Activated T-cell treated with anti-CD3 and anti-CD28 coated beads, Interleukin-2, amount 50 U/mL, for 72 hours (primary cell): ENCODE measurements around the gene ENPP4. TPM values are rescaled to one million over a fixed set of nuclear protein-coding genes. Genes with fewer than 3 reads are reported as not detected.
A peak's percentile ranks its signal among the peaks of the same experiment; 100 is the strongest.
"Not testable (repeated sequence)": the region's sequence is repeated elsewhere in the genome, so short reads cannot be mapped to it uniquely, and the experiment has no call there.

Experiments
- ATAC-seq, 2 donors: fragments of 150-1000 bp; cut with Tn5 transposase; replicated peaks in 1 of 2; 2 replicates each; pipeline ENCODE4 v1.10.0; 2021; ENCODE audit warnings: moderate library complexity in 2 of 2, mild to moderate bottlenecking in 1 of 2
- DNase-seq, 2 donors: peaks; one replicate each; pipeline ENCODE4 v3.0.0; 2021 to 2022; ENCODE audit warnings: mixed read lengths in 1 of 2
- H3K27ac Mint-ChIP-seq: one replicate; pipeline ENCODE4 v1.8.0; 2022; ENCODE audit warnings: mild to moderate bottlenecking, moderate library complexity, mixed read lengths
- H3K27me3 Mint-ChIP-seq: one replicate; pipeline ENCODE4 v1.8.0; 2022; ENCODE audit warnings: low read depth, mixed read lengths
- H3K36me3 Mint-ChIP-seq, 2 donors: one replicate each; pipeline ENCODE4 v1.8.0; 2022; ENCODE audit warnings: mixed read lengths in 2 of 2, mild to moderate bottlenecking in 1 of 2; ENCODE audit not compliant: insufficient read depth in 2 of 2
- H3K4me1 Mint-ChIP-seq: one replicate; pipeline ENCODE4 v1.8.0; 2022; ENCODE audit warnings: low read depth, mixed read lengths
- H3K4me3 Mint-ChIP-seq, 2 donors: one replicate each; pipeline ENCODE4 v1.8.0; 2022; ENCODE audit warnings: mild to moderate bottlenecking in 2 of 2, mixed read lengths in 2 of 2, moderate library complexity in 2 of 2
- H3K9me3 Mint-ChIP-seq, 2 donors: one replicate each; pipeline ENCODE4 v1.8.0; 2022; ENCODE audit warnings: mixed read lengths in 2 of 2
- total RNA-seq, 2 donors: library from RNA; stranded (reverse); gene quantifications; one replicate each; pipeline ENCODE4 v1.2.3, GENCODE V29; 2022

The ENPP4 gene
- total RNA-seq, 2 donors from 2014 or later, result 5.8 to 6.9 TPM

DNA sequence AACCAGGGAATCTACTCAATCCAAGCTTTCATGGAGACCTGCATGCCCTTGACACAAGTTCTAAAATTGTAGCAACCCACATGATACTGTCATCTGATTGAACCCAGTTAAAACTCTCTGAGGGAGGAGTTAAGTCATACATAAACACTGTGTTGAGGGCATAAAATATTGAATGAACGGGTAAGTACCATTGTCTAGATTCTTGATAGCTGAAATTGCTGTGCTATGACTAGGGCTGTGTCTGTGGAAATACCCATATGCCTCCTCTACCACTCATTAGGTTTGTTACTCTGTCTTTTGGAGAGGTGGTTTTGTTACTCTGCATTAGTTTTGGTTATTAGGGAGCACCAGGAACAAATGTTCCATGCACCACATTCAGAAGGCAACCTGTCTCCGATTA, 7.6 kb downstream of the ENPP4 start:
- no peaks in the 10 kb centered on the region for H3K36me3 Mint-ChIP-seq
- H3K4me1 Mint-ChIP-seq, result peaks cover 28% of the 10 kb centered on the region
- DNase-seq (no peak), ATAC-seq (peak in 1 of 2 donors; percentile 69)
- no peak overlapping the region for H3K27ac Mint-ChIP-seq
- H3K4me3 Mint-ChIP-seq, result no peak overlapping the region
- no peaks in the 10 kb centered on the region for H3K27me3 Mint-ChIP-seq
- H3K9me3 Mint-ChIP-seq, result no peaks in the 10 kb centered on the region

DNA sequence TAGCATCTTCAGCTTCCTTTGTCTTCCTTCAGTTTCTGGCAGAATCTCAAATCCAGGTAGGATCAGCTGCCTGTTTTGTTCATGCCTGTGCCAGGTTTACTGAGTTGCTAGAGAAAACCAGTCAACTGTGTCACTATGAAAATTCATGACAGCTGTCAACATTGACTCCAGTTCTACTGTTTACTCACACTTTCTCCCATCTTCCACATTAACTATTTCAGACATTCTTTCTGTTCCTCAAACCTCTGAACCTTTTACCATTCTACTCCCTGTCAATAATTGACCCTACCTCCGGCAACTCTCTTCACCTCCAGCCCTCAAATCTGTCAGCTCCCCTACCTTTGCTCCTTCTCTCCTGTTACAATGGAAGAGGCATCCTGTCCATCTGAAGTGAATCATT, 8.5 kb downstream of the ENPP4 start:
- Mint-ChIP-seq H3K27ac (no peak overlapping the region), H3K36me3 (no peaks in the 10 kb centered on the region), H3K9me3 (no peaks in the 10 kb centered on the region), H3K4me3 (no peak overlapping the region), H3K27me3 (no peaks in the 10 kb centered on the region), H3K4me1 (peaks cover 28% of the 10 kb centered on the region)
- ATAC-seq (no peak), DNase-seq (no peak)

DNA sequence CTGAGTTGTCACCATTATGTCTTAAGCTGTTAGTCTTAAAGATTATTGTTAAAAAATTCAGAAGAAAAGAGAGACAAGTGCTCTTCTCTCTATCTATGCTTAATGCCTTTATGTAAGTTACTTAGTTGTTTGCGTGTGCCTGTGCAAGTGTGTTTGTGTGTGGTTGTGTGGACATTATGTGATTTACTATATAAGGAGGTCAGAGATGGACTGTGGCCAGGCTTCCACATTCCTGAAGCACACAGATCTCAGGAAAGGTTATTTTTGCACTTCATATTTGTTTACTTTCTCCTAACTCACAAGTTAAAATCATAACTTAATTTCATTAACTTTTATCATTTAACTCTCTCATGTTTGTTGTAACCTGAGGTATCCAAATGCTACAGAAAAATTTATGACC, 14.5 kb downstream of the ENPP4 start:
- H3K36me3 Mint-ChIP-seq, result no peaks in the 10 kb centered on the region
- ATAC-seq, result no peak
- H3K27ac Mint-ChIP-seq, result no peak overlapping the region

DNA sequence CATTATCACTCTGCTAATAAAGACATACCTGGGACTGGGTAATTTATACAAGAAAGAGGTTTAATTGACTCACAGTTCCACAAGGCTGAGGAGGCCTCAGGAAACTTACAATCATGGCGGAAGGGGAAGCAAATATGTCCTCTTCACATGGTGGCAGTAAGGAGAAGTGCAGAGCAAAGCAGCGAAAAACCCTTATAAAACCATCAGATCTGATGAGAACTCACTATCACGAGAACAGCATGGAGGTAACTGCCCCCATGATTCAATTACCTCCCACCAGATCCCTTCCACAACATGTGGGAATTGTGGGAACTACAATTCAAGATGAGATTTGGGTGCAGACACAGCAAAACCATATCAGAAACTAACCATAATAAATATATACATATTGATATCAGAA, 19.3 kb downstream of the ENPP4 start:
- not testable (repeated sequence) for H3K36me3 Mint-ChIP-seq, ATAC-seq, H3K4me3 Mint-ChIP-seq, H3K27me3 Mint-ChIP-seq, H3K9me3 Mint-ChIP-seq, H3K27ac Mint-ChIP-seq, H3K4me1 Mint-ChIP-seq, DNase-seq

More for the DNA sequence above, 14.5 kb downstream of the ENPP4 start:
- Mint-ChIP-seq H3K27me3 (no peaks in the 10 kb centered on the region), H3K4me3 (no peak overlapping the region), H3K4me1 (no peaks in the 10 kb centered on the region), H3K9me3 (no peaks in the 10 kb centered on the region)
- no peak for DNase-seq

DNA sequence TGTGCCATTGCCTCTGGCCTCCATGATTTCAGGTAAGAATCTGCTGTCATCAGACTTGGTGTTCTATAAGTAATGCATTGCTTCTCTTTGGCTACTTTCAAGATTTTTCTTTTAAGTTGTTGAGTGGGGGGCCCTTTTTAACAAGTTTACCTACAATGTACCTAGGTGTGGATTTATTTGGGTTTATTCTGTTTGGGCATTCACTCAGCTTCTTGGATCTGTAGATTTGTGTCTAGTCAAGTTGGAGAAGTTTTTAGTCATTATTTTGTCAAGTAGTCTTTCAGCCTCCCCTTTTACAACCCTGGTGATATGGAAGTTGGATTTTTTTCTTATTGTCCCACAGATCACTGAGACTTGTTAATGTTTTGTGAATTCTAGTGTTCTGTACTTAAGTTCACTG, 26.9 kb downstream of the ENPP4 start:
- Mint-ChIP-seq H3K36me3 (no peaks in the 10 kb centered on the region), H3K4me1 (no peaks in the 10 kb centered on the region), H3K9me3 (peaks cover 0 to 2% of the 10 kb centered on the region in 2 donors), H3K27me3 (peaks cover 24% of the 10 kb centered on the region), H3K4me3 (no peak overlapping the region), H3K27ac (no peak overlapping the region)
- DNase-seq, result no peak
- ATAC-seq, result no peak

DNA sequence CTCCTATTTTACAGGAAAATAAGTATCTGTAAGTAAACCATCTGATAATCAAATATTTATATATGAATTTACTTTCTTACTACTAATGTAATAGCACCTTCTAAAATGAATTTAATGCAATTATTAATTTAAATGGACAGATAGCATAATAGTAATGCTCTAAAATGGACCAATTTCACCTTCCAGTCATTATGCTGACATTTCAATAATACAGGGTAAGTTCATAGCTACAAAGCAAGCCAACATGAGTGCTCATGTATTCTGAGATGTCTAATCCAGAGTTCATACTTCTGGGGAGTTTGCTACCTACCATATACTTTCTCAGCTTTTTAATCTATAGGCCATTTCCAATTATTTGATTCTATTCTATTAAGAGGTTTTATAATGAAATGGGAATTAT, 29.4 kb downstream of the ENPP4 start:
- H3K4me1 Mint-ChIP-seq, result no peaks in the 10 kb centered on the region
- peaks cover 24% of the 10 kb centered on the region for H3K27me3 Mint-ChIP-seq
- no peaks in the 10 kb centered on the region for H3K36me3 Mint-ChIP-seq
- no peaks in the 10 kb centered on the region for H3K9me3 Mint-ChIP-seq
- no peak overlapping the region for H3K27ac Mint-ChIP-seq
- ATAC-seq, result no peak
- H3K4me3 Mint-ChIP-seq, result no peak overlapping the region
- DNase-seq, result no peak

DNA sequence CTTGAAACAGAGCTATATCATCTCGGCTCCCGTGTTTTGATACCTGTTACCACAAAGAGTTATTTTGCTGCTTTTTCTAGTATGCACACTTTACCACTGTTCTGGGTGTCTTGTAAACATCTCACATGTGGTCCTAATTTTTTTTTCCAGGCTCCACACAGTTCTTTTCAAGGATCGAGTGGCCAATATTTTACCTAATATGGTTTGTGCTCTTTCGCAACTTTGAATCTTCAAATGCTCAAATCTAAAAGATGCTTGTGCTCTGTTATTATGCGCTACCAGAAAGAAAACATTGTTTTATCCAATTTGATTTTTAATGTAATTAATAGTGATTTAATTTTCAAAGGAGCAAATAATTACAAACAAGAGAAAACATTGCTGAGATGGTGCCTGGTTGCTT, 30.3 kb downstream of the ENPP4 start:
- H3K4me3 Mint-ChIP-seq, result no peak overlapping the region
- ATAC-seq (no peak), DNase-seq (no peak)
- no peaks in the 10 kb centered on the region for H3K9me3 Mint-ChIP-seq
- no peaks in the 10 kb centered on the region for H3K36me3 Mint-ChIP-seq
- peaks cover 27% of the 10 kb centered on the region for H3K27me3 Mint-ChIP-seq
- H3K4me1 Mint-ChIP-seq, result no peaks in the 10 kb centered on the region
- H3K27ac Mint-ChIP-seq, result no peak overlapping the region

DNA sequence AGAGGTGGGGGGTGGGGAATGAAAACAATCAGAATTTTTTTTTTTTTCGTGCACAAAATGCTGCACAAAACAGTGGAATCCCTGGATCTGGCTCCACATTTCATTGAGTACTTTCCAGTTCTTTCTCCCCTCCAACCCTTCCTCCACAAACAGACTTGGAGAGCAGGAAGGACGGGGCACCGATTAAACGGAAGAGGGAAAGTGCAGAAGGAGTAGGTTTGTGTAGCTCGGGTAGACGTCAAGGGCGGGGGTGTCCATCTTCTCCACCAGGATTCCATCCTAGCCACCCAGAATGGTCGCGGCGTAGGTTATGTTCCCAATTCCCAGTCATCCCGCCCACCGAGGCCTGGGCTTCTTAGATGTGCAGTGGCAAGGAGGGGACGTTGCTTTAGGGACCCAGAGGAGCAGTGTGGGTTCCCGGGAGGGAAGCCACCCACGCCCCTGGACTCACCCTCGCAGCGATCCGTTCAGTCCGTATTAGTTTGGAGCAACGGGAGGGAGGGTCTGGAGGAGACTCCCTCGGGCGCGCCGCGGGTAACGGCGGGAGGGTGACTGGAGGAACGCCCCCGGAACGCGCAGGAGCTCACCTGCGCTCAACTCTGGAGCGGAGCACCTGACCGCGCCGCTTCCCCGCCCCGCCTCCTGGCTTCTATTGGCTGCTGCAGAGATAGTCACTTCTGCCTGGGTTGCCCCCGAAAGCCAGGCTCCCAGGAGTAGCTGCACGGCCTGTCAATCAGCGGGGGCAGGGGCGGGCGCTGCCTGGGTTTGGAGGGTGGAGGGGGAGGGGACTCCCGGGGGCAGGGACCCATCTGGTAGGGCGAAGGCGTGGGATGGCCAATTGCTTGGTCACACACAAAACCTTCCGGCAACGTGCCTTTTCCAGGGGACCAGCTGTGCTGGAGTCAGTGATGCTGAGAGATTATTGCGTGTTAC, 40.8 kb downstream of the ENPP4 start, which contains the start of gene ENPP5:
ENPP5 (minus strand) TSS at position 624 of the 933 bp plus-strand sequence. CDS start 2,718 bp downstream, outside the sequence.
- DNase-seq (peak; percentile 74 to 75), ATAC-seq (peak; percentile 77 to 90)
- peak within 1 kb of the TSS; percentile 78 to 87 for H3K4me3 Mint-ChIP-seq
- peaks cover 0 to 1% of the 10 kb centered on the region in 2 donors for H3K36me3 Mint-ChIP-seq
- peaks cover 22% of the 10 kb centered on the region for H3K4me1 Mint-ChIP-seq
- H3K27me3 Mint-ChIP-seq, result peaks cover 36% of the 10 kb centered on the region
- H3K27ac Mint-ChIP-seq, result no peak within 1 kb of the TSS
- H3K9me3 Mint-ChIP-seq, result no peaks in the 10 kb centered on the region

DNA sequence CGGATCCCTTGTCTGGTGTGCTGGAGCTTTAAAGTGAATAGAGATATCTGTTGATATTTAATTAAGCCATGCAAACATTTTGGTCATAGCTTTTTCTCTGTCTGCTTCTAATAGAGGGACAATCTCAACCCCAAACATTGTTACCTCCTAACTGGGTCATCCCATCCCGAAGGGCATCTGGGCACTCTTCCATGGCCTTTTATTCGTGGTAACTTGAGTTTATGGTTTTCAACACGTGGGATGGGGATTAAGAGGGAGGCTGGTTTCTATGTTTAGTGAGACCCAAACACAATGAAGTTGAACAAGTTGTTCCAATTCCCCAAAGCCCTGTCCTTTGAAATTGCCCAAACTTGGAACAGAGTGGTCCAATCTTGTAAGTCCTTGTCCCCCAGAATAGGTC, 42.4 kb downstream of the ENPP4 start:
- H3K36me3 Mint-ChIP-seq, result peaks cover 0 to 1% of the 10 kb centered on the region in 2 donors
- no peaks in the 10 kb centered on the region for H3K9me3 Mint-ChIP-seq
- no peak overlapping the region for H3K27ac Mint-ChIP-seq
- H3K27me3 Mint-ChIP-seq, result peaks cover 39% of the 10 kb centered on the region
- no peak for DNase-seq
- peak overlapping the region in 1 of 2 donors; percentile 36 for H3K4me3 Mint-ChIP-seq
- peaks cover 31% of the 10 kb centered on the region for H3K4me1 Mint-ChIP-seq
- ATAC-seq, result no peak

DNA sequence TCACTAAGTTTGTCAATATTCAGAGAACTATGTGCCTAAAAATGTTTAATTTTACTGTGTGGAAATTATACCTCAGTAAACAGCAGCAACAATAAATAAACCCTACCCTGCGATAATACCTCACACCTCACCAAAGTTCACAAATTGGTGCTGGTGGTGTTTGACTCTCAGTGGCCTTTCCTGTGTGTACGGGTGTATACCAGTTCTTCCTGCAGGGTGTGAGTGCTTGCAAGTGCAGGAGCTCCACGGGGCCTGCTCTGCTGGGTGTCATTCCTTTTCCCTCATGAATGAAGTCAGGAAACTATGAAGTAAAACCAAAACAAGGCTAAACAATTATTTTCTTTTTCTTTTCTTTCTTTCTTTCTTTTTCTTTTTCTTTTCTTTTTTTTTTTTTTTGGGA, 45.1 kb downstream of the ENPP4 start:
- peaks cover 0 to 1% of the 10 kb centered on the region in 2 donors for H3K36me3 Mint-ChIP-seq
- no peak for DNase-seq
- peaks cover 29% of the 10 kb centered on the region for H3K4me1 Mint-ChIP-seq
- no peaks in the 10 kb centered on the region for H3K9me3 Mint-ChIP-seq
- no peak for ATAC-seq
- H3K27me3 Mint-ChIP-seq, result peaks cover 55% of the 10 kb centered on the region
- no peak overlapping the region for H3K27ac Mint-ChIP-seq
- peak overlapping the region in 1 of 2 donors; percentile 8 for H3K4me3 Mint-ChIP-seq

DNA sequence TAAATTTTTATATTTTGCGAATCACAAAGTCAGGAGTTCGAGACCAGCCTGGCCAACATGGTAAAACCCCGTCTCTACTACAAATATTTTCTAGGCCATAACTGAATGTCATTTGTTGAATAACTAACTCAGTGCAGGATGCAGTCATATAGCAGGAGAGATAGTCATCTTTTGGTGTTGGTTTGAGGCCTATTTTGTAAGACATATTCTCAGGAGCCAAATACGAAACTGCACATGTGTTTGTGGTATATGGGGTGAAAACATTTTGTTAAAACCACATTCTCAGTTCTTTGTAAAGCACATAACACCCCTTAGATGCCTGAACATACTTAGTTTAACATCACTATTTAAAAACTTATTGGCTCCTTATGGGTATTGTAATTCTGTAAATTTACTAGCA, 45.7 kb downstream of the ENPP4 start:
- DNase-seq, result peak; percentile 3 to 4
- Mint-ChIP-seq H3K4me1 (peaks cover 24% of the 10 kb centered on the region), H3K36me3 (no peaks in the 10 kb centered on the region), H3K9me3 (no peaks in the 10 kb centered on the region), H3K4me3 (peak overlapping the region; percentile 8 to 17), H3K27me3 (peaks cover 55% of the 10 kb centered on the region), H3K27ac (no peak overlapping the region)
- peak; percentile 84 to 88 for ATAC-seq

DNA sequence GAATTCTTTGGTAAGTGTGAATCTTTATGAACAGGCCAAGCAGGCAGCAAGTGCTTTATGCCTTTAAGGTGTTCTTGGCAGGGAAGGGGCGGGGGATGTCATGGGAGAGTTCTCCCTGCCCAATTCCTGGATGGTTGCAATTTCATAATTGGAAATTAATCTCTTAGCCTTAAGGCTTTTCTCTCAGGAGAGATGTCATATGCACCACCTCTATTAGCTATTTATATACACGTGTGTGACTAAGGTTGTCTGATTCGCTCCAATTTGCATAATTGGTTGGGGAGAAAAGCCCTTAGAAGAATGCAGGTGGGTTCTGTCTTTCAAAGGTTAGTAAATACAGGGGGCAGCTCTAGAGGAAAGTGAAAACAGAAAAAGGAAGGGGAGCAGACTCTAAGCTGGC, 46.2 kb downstream of the ENPP4 start:
- no peak for DNase-seq
- no peaks in the 10 kb centered on the region for H3K9me3 Mint-ChIP-seq
- peaks cover 53% of the 10 kb centered on the region for H3K27me3 Mint-ChIP-seq
- no peaks in the 10 kb centered on the region for H3K36me3 Mint-ChIP-seq
- no peak for ATAC-seq
- H3K4me1 Mint-ChIP-seq, result peaks cover 21% of the 10 kb centered on the region
- H3K27ac Mint-ChIP-seq, result no peak overlapping the region
- H3K4me3 Mint-ChIP-seq, result no peak overlapping the region

DNA sequence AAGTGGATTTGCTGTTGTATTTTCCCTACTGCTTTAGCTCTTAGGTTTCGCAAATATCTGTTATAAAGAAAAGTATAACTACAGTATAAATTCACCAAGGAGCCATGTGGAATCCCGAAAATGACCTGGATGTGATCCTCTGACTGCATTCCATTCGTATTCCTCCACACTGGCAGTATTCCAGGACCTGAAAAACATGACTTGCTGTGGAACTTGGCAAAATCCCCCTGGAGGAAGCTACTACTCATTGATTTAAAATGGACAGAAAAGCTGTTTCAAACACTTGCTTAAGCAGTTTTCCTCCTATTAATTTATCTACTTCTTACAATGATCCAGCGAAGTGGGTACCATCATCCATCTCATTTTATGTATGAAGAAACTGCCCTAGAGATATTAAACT, 54.3 kb downstream of the ENPP4 start:
- DNase-seq, result no peak
- no peak overlapping the region for H3K27ac Mint-ChIP-seq
- peaks cover 55% of the 10 kb centered on the region for H3K27me3 Mint-ChIP-seq
- H3K4me3 Mint-ChIP-seq, result no peak overlapping the region
- no peaks in the 10 kb centered on the region for H3K36me3 Mint-ChIP-seq
- no peak for ATAC-seq
- no peaks in the 10 kb centered on the region for H3K4me1 Mint-ChIP-seq
- no peaks in the 10 kb centered on the region for H3K9me3 Mint-ChIP-seq

DNA sequence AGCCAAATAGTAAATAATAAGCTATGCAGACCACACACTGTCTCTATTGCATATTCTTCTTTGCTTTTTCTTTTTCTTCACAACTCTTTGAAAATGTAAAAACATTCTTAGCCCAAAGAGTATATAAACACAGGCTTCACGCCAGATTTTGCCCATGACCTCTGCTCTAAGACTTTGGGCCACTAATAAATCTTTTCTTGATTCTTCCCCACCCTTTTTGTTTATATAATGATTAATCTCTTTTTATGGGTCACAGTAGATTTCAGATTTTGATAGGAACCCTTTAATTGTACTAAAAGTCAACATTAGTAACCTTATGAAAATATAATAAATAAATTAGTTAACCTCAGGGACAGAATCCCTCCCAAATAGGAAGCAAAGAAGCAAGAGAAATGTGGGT, 56.8 kb downstream of the ENPP4 start:
- Mint-ChIP-seq H3K27ac (no peak overlapping the region), H3K9me3 (no peaks in the 10 kb centered on the region), H3K4me3 (no peak overlapping the region), H3K27me3 (peaks cover 48% of the 10 kb centered on the region), H3K36me3 (no peaks in the 10 kb centered on the region), H3K4me1 (no peaks in the 10 kb centered on the region)
- ATAC-seq, result no peak
- no peak for DNase-seq
